GM21423 (cell line): ENCODE data around the gene WIPF3.

Experiments
- ATAC-seq: cut with Tn5 transposase; IDR thresholded peaks from one replicate; pipeline ENCODE4 v1.9.1; 2021; ENCODE audit warnings: mild to moderate bottlenecking, moderate library complexity; ENCODE audit not compliant: unreplicated experiment

The WIPF3 gene

DNA sequence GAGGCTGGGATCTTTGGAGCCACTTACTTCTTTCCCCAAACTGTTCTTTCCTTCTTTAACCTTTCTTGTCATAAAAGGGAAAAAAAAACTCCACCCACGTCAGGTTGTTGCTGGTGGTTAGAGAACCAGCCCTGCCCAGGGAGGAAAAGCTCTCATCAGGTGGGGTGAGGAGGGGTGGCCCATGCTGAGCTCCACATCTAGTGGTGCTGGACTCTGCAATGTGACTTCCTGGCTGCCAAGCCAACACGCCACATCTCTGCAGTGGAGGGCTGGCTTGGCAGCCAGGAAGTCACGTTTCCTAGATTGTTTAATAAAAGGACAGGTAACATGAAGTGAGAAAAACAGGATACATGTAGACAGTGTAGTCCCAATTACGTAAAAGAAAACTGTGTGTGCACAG, 37.4 kb downstream of the WIPF3 start:
- no peak for ATAC-seq

DNA sequence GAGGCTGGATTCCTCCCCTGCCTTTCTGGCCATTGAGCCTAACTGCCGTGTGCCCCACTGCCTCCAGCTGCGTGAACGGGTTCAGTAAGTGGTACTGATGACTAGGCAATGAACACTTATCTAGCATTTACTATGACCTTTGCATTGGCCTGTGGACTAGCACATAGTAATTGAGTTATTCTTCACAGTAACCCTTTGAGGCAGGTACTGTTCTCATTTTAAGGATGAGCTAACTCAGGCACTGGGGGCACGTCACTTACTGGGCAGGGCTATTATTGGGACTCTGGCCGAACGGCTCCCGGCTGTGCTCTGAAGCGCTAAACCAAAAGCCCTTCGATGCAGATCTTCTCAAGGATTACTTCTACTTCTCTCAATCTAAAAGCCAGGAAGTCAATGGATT, 38.3 kb downstream of the WIPF3 start:
- ATAC-seq: no peak

GRCh38 chr7:29847496-29847895, 41.2 kb downstream of the WIPF3 start:
- no peak for ATAC-seq

DNA sequence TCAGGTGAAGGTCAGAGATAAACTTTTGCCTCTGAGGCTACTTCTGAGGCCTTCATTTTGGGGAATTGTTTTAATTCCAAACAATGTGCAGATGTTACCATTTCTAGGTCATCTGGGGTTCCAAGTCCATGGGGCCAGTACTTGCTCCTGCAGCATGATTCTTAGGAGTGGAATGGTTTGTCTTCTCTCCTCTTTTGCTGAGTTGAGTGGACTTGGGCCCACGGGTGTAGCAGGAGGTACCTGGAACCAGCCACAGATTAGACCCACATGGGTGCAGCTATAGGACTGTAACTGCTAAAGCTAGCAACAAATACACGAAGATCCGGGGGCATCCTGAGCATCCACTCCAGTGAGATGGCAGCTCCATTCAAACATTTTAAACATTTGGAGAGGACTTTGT, 41.6 kb downstream of the WIPF3 start:
- ATAC-seq: no peak

DNA sequence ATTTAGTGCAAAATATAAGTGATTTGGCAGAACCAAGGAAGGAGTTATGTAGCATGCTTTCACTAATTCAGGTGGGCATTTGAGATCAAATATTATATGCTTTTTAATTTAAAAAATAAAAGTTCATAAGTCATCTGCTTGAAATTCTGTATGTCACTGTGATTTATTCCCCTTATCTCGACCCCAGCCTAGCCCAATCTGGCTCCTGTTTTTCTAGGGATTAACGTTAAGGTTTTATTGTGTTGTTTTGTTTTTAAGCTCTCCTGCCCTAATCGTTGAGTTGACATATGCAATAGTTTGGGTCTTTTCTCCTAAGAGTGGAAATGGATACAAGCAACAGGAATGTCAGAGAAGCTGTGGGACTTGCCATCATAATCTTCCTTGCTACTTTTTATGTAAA, 42.6 kb downstream of the WIPF3 start:
- no peak for ATAC-seq

DNA sequence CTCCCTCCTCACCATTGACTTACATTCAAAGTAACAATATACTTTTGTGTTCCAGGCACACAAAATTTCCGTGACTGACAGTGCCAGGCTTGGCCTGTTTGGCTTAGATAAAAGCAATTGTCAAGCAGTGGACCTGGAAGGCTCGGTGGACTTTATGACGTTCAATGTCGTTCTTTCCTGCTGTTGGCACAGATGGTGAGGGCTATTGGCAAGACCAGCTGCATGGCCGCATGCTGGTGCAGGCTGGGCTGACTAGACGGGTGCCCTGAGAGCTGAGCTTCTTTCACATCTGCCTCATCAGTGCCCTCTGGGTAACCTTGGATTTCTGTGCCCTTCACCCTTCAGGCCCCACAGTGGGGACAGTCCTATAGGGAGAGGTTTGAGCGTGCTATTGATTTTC, 45.2 kb downstream of the WIPF3 start:
- no peak for ATAC-seq

DNA sequence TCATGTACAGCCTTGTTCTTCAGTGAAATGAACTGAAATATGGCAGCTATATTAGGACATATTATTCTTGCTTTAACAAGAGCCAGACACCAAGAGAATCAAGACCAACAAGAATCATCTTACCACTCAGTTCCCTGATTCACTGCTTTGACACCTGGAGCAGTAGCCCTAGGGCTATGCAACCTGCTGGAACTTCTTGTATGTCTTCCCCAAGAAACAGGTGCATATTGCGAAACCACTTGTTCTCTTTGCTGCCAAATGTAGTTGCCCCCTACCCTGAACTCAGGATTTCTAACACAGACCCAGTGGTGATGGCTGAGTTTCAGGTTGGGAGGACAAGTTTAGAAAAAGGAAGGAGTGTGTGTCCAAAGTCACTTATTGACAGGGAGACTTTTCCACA, 46.1 kb downstream of the WIPF3 start:
- ATAC-seq: no peak

GRCh38 chr7:29853072-29853471, 46.8 kb downstream of the WIPF3 start:
- ATAC-seq: no peak

DNA sequence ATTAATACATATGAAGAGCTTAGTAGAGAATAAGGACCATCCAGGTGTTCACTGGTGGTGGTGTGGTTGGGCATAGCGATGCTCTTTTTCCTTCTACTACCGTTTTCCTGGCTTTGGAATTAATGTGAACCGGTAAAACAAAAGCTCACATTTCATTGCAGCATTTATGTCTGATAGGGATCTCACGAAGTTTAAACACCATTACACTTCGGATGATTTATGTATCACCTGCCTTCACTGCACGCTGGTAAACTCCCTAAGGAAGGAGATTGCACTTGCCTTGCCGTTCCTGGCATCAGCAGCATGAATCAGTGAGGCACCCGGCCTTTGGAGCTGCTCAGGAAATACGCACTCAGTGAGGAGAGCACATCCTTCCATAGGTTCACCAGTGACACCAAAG, 47.5 kb downstream of the WIPF3 start:
- ATAC-seq: no peak

- no peak for ATAC-seq
Measured at GRCh38 chr7:29854257-29854938, 48.1 kb downstream of the WIPF3 start.

DNA sequence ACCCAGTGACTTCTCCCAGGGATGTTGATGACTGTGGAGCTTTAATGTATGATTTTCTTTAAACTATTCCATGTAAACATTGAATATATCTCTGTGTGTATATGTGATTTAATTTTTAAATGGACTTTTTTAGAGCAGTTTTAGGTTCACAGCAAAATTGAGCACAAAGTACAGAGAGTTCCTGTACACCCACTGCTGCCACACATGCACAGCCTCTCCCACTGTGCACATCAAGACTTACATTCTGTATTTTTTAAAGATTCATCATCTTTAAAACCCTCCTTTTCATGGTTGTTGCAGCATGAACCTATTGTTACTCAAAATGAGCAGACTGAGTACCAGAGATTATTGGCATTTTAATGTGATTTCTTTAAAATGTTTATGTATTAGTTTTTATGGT, 51.3 kb downstream of the WIPF3 start:
- ATAC-seq: no peak

DNA sequence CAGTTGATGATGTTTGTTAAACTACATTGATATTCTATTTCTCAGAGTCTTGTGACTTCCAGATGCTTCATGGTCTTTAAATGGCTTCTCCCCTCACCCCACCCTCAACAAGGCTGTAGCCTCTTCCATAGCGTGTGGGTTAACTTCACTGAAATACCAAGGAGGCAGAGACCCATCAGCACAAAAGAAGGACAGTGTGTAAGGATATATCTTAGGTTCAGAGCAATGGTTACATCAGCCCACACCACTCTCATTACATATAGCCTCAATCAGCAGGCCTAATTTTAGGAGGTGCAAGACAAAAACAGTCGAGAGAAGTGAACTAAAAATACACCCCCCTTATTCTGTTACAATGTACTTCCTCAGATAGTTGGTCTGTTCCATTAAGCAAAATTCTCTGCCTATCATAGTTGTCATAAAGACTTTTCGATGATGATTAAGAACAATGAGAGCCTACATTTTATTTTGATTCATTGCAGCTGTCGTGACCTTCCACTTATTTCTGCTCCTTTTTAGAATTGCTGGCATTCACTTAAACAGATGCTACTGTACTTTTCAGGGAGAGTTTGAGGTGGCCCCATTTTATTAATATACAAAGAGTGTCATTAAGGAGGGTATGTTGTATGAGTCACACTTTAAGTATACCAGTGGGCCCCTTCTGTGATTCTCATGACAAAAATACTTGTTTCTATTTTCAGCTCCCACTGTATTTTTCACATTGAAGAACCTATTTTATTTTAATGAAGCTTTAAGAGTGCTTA, 52.1 kb downstream of the WIPF3 start:
- ATAC-seq: no peak

- no peak for ATAC-seq
Measured at GRCh38 chr7:29859104-29859503, 52.8 kb downstream of the WIPF3 start.

DNA sequence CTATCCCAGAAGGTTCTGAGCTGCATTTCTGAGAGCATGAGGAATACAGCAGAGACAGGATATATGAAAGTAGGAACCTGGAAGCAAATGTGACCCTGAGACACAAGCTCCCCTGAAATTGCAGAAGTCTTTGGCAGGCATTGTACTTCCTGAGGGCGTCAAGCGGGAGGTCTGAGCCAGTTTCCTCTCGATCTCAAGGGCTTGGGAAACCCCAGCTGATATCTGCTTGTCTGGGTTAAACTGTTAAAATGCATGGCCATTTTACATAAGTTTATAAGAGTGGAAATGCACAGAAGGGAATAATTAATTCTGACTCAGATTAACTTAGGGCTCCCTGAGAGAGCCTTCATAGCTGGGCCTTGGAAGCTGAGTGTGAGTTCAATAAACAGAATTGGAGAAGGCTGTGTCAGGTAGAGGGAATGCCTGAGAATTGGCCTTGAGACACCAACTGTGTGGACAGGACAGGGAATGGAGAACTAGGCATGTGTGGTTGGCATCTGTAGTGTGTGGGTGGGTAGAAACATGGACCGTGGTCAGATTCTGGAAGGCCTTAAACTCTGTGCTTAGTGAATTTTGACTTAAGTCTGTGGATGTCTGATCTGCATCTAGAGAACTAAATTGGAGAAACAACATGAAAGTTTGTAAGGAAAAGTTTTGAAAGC, 53.3 kb downstream of the WIPF3 start:
- ATAC-seq: no peak

DNA sequence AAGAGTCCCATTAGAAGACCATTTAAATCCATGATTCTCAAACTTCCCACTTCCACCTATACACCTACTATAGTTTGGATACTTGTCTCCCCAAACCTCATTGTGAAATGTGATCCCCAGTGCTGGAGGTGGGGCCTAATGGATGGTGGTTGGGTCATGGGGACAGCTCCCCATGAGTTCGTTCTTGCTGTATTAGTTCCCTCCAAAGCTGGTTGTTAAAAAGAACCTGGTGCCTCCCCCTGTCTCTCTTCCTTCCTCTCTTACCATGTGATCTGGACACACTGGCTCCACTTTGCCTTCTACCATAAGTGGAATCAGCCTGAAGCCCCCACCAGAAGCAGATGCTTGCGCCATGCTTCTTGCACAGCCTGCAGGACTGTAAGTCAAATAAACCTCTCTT, 53.9 kb downstream of the WIPF3 start:
- ATAC-seq: no peak

GRCh38 chr7:29861884-29862283, 55.6 kb downstream of the WIPF3 start:
- ATAC-seq: no peak

DNA sequence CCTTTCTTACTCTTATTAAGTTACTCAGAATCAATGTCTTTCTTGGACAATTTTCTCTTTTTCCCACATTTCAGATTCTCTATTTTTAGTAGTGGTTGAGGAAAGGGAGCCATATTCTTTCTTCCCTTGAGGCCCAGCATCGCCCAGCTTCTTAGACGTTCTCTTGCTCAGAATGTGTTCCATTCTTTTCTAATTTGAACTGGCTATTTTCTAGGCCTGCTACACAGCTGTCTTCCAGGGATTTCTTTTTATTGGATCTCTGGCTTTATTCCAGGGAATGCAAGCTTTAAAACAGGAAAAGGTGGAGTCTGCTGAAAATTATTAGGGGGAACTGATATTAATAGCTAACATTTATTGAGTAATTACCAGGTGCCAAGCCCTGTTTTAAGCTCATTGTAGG, 58.3 kb downstream of the WIPF3 start:
- no peak for ATAC-seq

DNA sequence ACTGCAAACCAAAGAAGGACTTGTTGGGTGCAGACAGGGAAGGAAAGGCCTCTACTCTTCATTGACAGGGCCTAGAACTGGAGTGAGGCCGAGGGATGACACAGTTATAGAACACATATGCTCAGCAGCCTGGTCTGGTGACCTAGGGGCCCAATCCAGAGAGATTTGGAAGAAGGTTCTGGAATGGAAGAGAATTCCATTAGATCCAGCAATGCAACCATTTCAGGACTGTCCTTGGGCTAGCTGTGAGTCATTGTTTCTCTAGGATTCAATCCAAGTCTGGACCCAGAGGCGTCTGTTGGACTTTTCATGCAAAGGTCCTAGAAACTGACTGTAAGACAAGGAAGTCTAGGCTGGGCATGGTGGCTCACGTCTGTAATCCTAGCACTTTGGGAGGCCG, 59.2 kb downstream of the WIPF3 start:
- no peak for ATAC-seq

DNA sequence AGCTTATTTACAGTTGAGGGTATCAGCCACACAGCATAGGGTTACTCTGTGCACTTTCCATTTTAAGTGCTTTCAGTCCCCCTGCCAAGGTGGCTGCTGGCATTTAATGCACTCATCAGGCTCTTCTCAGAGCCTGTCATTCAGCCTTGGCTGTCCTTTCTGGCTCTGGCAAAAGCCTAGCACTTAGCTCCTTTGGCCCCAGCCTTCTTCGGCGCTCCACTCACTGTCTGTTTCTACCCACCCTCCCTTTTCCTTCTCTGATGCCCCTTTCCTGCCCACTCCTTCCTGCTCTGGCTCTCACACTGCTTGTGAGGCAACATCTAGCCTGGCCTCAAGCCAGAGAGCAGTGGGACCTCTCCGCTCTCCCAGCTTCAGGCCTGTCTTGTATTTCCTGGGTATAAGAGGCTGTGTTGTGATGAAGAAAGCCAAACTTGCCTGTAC, 60.2 kb downstream of the WIPF3 start:
- no peak for ATAC-seq

DNA sequence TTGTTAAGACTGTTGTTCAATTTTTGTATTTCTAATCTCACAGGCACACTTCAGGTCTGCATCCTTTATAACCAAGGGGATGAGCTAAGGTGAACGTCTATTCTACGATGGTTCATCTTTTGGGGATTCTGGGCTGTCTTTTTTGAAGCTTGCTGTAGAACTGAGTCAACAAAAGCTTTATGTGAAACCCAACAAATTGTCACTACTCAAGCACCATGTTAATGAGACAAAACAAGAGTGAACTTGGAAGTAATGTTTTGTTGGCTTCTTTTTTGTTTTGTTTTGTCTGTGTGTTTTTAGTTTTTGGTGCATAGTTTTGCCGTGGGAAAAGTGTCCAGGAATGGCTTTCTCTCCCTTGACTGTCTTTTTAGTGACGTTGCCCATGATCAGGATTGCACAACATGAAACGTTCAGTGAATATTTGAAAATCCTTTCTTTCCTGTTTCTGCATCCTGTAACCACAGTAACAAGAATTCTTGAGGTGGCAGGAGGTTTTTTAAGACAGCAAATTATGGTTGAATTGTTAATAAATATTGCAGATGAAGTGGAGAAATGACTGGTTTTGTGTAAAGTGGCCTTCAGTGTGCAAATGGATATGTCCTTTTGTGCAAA, 65.6 kb downstream of the WIPF3 start:
- no peak for ATAC-seq

DNA sequence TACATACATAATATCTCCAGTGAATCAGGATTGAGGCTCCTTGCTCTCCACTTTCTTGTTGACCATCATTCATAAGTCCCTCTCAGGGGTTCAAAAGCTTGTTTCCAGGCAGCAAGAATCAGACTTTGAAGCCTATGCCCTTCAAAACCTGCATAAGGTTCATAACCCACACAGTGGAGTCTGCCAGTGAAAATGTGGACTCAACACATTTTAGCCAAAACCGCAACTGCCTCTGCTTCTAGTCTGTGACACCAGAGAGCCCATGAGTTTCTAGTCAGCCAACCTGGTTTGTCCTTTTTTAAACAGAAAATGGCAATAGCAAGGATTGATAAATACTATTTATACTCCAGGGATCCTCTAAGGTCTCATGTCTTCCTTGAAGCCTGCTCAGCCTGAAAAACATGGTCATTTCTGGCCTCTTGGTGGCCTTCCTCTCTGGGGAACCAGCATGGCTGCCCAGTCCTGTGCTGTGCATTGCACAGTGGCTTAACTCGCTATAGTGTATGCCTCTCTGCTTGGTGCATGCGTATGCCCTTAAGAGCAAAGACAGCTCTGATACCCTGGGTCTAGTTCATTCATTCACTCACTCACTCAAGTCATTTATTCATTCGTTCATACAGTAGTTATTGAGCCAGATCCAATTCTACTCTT, 67.5 kb downstream of the WIPF3 start:
- ATAC-seq: no peak
